RWPE2 (cell line): ENCODE data around the gene PLSCR2.

Experiments
- ATAC-seq: fragments of 200-7000 bp; cut with Tn5 transposase; 3 replicates; pipeline ENCODE4 v1.9.1; 2021; ENCODE audit warnings: low read depth
- DNase-seq: peaks from one replicate; pipeline ENCODE4 v3.0.0-alpha.2; 2020; ENCODE audit warnings: low spot score
- H3K27ac ChIP-seq: fragments of 450-650 bp; 2 replicates; pipeline ENCODE4 v1.5.1; 2017; ENCODE audit warnings: mild to moderate bottlenecking; ENCODE audit not compliant: poor library complexity, severe bottlenecking
- H3K27me3 ChIP-seq: fragments of 250-450 bp; sonication (Bioruptor Pico); 2 replicates; pipeline ENCODE4 v1.5.1; 2021; ENCODE audit warnings: mild to moderate bottlenecking, moderate library complexity; ENCODE audit not compliant: insufficient read depth, poor library complexity, severe bottlenecking
- H3K36me3 ChIP-seq: fragments of 250-450 bp; sonication (Bioruptor Pico); 2 replicates; pipeline ENCODE4 v1.5.1; 2020; ENCODE audit warnings: low read depth, mild to moderate bottlenecking, moderate library complexity
- H3K4me1 ChIP-seq: fragments of 250-450 bp; sonication (Bioruptor Pico); 2 replicates; pipeline ENCODE4 v1.5.1; 2021; ENCODE audit warnings: mild to moderate bottlenecking, moderate library complexity; ENCODE audit not compliant: insufficient read depth, poor library complexity, severe bottlenecking
- H3K4me3 ChIP-seq: fragments of 250-450 bp; sonication (Bioruptor Pico); 2 replicates; pipeline ENCODE4 v1.5.1; 2021; ENCODE audit warnings: mild to moderate bottlenecking, moderate library complexity; ENCODE audit not compliant: severe bottlenecking
- H3K9me3 ChIP-seq: fragments of 250-450 bp; sonication (Bioruptor Pico); 2 replicates; pipeline ENCODE4 v1.5.1; 2021; ENCODE audit warnings: mild to moderate bottlenecking, moderate library complexity; ENCODE audit not compliant: severe bottlenecking
- TF ChIP-seq, protein P1 (sequence below): fragments of 450-650 bp; IDR thresholded peaks from one replicate; pipeline ENCODE4 v1.5.1; 2017; ENCODE audit warnings: mild to moderate bottlenecking, moderate library complexity; ENCODE audit not compliant: poor library complexity, severe bottlenecking

PLSCR2 gene

GRCh38 chr3:146390957-146391356, 78.4 kb downstream of the PLSCR2 start:
- TF ChIP-seq, protein P1, sequence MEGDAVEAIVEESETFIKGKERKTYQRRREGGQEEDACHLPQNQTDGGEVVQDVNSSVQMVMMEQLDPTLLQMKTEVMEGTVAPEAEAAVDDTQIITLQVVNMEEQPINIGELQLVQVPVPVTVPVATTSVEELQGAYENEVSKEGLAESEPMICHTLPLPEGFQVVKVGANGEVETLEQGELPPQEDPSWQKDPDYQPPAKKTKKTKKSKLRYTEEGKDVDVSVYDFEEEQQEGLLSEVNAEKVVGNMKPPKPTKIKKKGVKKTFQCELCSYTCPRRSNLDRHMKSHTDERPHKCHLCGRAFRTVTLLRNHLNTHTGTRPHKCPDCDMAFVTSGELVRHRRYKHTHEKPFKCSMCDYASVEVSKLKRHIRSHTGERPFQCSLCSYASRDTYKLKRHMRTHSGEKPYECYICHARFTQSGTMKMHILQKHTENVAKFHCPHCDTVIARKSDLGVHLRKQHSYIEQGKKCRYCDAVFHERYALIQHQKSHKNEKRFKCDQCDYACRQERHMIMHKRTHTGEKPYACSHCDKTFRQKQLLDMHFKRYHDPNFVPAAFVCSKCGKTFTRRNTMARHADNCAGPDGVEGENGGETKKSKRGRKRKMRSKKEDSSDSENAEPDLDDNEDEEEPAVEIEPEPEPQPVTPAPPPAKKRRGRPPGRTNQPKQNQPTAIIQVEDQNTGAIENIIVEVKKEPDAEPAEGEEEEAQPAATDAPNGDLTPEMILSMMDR, result no peak
- Histone ChIP-seq H3K27ac (no peak overlapping the region), H3K4me1 (no peaks in the 10 kb centered on the region), H3K27me3 (no peaks in the 10 kb centered on the region), H3K9me3 (no peaks in the 10 kb centered on the region), H3K36me3 (no peaks in the 10 kb centered on the region), H3K4me3 (no peak overlapping the region)
- ATAC-seq (no peak), DNase-seq (no peak)

DNA sequence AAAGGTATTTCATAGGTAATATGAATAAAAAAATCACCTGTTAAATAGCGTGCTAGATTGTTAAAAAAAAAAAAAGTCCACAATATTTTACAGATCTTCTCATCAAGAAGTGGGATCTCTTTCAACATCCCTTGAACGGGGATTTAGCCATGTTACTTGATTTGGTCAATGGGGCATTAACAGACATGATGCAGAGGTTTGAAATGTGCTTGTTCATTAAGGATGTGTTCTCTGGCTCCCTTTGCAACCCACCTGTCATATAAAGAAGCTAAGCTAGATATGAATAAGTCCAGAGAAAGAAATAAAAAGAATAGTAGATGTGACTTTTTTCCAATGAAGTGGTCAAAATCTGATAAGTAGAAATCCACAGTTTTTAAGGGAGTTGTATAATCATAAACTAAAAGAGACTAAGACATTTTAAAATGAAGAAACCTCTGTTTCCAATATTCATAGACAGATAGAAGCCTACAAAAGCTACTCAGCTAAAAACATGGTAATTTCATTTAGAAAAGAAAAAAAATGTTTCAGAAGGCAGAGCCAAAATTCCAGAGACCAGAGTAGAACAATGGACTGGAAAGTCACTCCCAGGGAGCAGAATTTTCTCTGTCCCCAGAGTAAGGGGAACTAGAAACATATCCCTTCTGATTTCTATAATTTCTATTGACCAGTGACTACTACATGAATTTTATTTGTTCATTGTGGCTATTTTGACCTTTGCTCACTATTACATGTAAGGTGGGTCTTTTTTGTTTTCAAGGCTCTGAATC, 79.2 kb downstream of the PLSCR2 start:
- Histone ChIP-seq H3K27me3 (no peaks in the 10 kb centered on the region), H3K36me3 (no peaks in the 10 kb centered on the region), H3K9me3 (no peaks in the 10 kb centered on the region), H3K4me1 (no peaks in the 10 kb centered on the region), H3K27ac (no peak overlapping the region), H3K4me3 (no peak overlapping the region)
- TF ChIP-seq, protein P1, result no peak
- ATAC-seq (no peak), DNase-seq (no peak)

- Histone ChIP-seq H3K27ac (no peak overlapping the region), H3K4me1 (no peaks in the 10 kb centered on the region), H3K9me3 (no peaks in the 10 kb centered on the region), H3K36me3 (no peaks in the 10 kb centered on the region), H3K27me3 (no peaks in the 10 kb centered on the region), H3K4me3 (no peak overlapping the region)
- DNase-seq, result no peak
- TF ChIP-seq, protein P1, result no peak
- no peak for ATAC-seq
Measured at GRCh38 chr3:146387566-146387965, 81.8 kb downstream of the PLSCR2 start.

DNA sequence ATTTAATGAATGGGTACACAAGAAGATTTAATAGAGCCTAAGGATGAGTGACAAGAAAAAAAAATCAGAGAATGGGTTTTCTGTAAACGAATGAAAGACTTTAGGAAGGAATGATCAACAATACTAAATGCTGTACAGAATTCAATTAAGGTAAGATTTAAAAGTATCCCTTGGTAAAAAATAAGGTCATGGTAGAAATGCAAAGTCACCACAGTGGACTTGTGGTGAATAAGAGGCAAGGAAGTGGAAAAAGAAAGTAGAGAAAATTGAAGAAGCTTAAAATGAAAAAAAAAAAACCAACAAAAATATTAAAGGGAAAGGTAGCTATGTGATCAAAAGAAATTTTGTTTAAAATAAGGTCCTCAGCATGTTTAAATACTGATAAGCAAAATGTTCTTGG, 82.4 kb downstream of the PLSCR2 start:
- TF ChIP-seq, protein P1, result no peak
- no peak overlapping the region for H3K27ac ChIP-seq
- H3K36me3 ChIP-seq, result no peaks in the 10 kb centered on the region
- no peaks in the 10 kb centered on the region for H3K4me1 ChIP-seq
- no peaks in the 10 kb centered on the region for H3K27me3 ChIP-seq
- H3K9me3 ChIP-seq, result no peaks in the 10 kb centered on the region
- ATAC-seq (no peak), DNase-seq (no peak)
- H3K4me3 ChIP-seq, result no peak overlapping the region

- Histone ChIP-seq H3K36me3 (no peaks in the 10 kb centered on the region), H3K27ac (no peak overlapping the region), H3K4me1 (no peaks in the 10 kb centered on the region), H3K4me3 (no peak overlapping the region), H3K27me3 (no peaks in the 10 kb centered on the region), H3K9me3 (no peaks in the 10 kb centered on the region)
- no peak for ATAC-seq
- TF ChIP-seq, protein P1, result no peak
- no peak for DNase-seq
Measured at GRCh38 chr3:146384786-146385185, 84.6 kb downstream of the PLSCR2 start.
